Common myeloid progenitor, CD34-positive (primary cell): ENCODE measurements around the gene YKT6.

ENCODE experiments used
- CTCF ChIA-PET: fragments of 350-600 bp; sonication (Branson Sonifier 250); formaldehyde crosslinking; loops from one replicate; lab custom pipeline; 2021; ENCODE audit warnings: antibody characterized with exemption; lab: Charles Lee
- POLR2A ChIA-PET: fragments of 350-600 bp; sonication (Branson Sonifier 250); formaldehyde crosslinking; loops from one replicate; lab custom pipeline; 2021; ENCODE audit warnings: antibody characterized with exemption; lab: Charles Lee
- DNase-seq, 3 donors: peaks; one replicate each; pipeline versions ENCODE4 v3.0.0 to v3.0.0-alpha.2; 2013
- H3K27ac ChIP-seq, 2 experiments: 1 replicate in 1 of 2; 2 replicates in 1 of 2; pipeline ENCODE4 v1.7.0; 2013; ENCODE audit warnings: inconsistent platforms in 2 of 2, low read length in 2 of 2, mild to moderate bottlenecking in 2 of 2, low read depth in 1 of 2, moderate library complexity in 1 of 2; ENCODE audit not compliant: severe bottlenecking in 2 of 2, insufficient read depth in 1 of 2, poor library complexity in 1 of 2
- H3K27me3 ChIP-seq, 5 experiments: replicated peaks in 2 of 5; 1 replicate in 3 of 5; 2 replicates in 2 of 5; pipeline versions ENCODE4 v1.6.1 to v1.7.0; 2013; ENCODE audit warnings: low read length in 4 of 5, mild to moderate bottlenecking in 2 of 5, moderate library complexity in 2 of 5, inconsistent platforms in 1 of 5; ENCODE audit not compliant: insufficient read depth in 5 of 5, control insufficient read depth in 4 of 5
- H3K36me3 ChIP-seq, 4 experiments: 1 replicate in 2 of 4; 2 replicates in 2 of 4; pipeline versions ENCODE4 v1.6.1 to v1.7.0; 2013; ENCODE audit warnings: low read length in 3 of 4, control low read depth in 1 of 4, mild to moderate bottlenecking in 1 of 4; ENCODE audit not compliant: control insufficient read depth in 4 of 4, insufficient read depth in 4 of 4
- H3K4me1 ChIP-seq, 4 experiments: 1 replicate in 3 of 4; 2 replicates in 1 of 4; pipeline versions ENCODE4 v1.6.1 to v1.7.1; 2013; ENCODE audit warnings: low read length in 3 of 4, mild to moderate bottlenecking in 3 of 4, control low read depth in 1 of 4, inconsistent platforms in 1 of 4, moderate library complexity in 1 of 4; ENCODE audit not compliant: control insufficient read depth in 4 of 4, insufficient read depth in 4 of 4; ENCODE audit errors: control extremely low read depth in 1 of 4
- H3K4me3 ChIP-seq, 7 experiments: 1 replicate in 4 of 7; 2 replicates in 3 of 7; pipeline versions ENCODE4 v1.5.1 to v1.7.0; 2013; ENCODE audit warnings: mild to moderate bottlenecking in 7 of 7, low read length in 6 of 7, moderate library complexity in 6 of 7, inconsistent platforms in 2 of 7, low read depth in 2 of 7, control low read depth in 1 of 7; ENCODE audit not compliant: insufficient read depth in 4 of 7, control insufficient read depth in 1 of 7; ENCODE audit errors: extremely low read depth in 1 of 7
- H3K9me3 ChIP-seq, 5 experiments: 1 replicate in 4 of 5; 2 replicates in 1 of 5; pipeline versions ENCODE4 v1.6.1 to v1.7.1; 2013; ENCODE audit warnings: low read length in 4 of 5, mild to moderate bottlenecking in 2 of 5, inconsistent platforms in 1 of 5, low read depth in 1 of 5, moderate library complexity in 1 of 5; ENCODE audit not compliant: control insufficient read depth in 4 of 5, insufficient read depth in 2 of 5; ENCODE audit errors: control extremely low read depth in 1 of 5
- WGBS: methylation state at CpG from one replicate; pipeline ENCODE4 v1.1.5; 2013; ENCODE audit not compliant: insufficient coverage; 5-methylcytosine and 5-hydroxymethylcytosine counted together

YKT6 gene

DNA sequence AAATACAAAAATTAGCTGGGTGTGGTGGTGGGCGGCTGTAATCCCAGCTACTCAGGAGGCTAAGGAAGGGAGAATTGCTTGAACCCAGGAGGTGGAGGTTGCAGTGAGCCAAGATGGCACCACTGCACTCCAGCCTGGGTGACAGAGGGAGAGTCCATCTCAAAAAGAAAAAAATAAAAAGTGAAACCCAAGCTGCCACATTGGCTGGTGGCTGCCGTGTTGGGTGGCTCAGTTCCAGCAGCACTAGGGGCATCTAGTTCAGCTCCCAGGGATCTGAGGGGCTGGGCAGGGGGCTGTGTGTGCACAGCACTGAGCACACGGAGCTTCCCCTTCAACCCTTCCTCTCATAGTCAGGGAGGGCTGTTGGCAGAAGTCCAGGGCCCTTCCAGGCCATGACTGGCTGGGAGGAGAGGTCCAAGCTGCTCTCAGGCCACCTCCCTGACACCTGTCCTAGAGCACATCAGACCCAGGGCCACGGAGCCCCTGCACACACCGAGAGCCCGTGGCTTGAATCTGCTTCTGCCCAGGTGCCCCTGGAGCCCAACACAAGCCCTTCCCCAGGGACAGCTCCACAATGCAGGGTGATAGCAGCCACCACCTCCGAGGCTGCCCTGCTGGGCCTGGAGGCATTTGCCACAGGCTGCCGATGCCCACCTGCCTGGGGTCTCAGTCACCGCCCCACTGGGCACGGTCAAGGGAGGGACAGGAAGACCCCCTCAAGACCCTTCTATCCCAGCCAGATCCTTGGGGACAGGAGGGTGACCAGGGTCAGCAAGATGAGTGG, 47.3 kb downstream of the YKT6 start:
- Histone ChIP-seq H3K36me3 (no peaks in the 10 kb centered on the region), H3K4me3 (no peak overlapping the region), H3K4me1 (no peaks in the 10 kb centered on the region), H3K27me3 (no peaks in the 10 kb centered on the region), H3K27ac (no peak overlapping the region), H3K9me3 (no peaks in the 10 kb centered on the region)
- POLR2A ChIA-PET, result no interaction called here
- DNase-seq, result no peak
- 86% methylated on average over 8 of the region's 10 CpGs for whole genome bisulfite sequencing
- CTCF ChIA-PET, result interaction anchor here (1.1 kb wide), 1 partner anchor 228 kb away, joined by 3 read pairs; no protein-coding TSS in a partner anchor

DNA sequence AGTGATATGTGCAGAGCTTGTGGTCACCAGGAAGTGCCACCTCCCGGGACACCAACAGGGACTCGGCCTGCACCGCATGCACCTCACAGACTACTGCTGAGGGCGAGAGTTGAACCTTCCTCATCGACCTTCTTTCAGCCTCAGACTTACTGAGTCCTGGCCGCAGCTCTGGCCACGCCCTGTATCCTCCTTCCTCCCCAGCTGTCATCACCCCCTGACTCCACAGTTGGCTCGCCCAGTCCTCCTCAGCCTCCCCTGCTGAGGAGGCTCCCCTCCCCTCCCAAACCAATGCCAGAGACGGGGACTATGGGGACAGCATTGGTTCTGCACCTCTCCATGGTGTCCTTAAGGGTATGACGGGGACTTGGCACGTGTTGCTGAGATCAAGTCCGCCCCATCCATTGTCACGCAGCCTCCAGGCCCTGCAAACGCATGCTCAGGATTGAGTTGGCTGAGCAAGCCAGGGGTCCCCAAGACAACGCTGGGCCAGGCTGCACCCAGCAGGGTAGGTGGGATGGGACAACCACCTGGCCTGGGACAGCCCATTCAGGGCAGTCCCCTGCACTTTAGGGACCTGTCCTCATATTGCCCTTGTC, 49.0 kb downstream of the YKT6 start:
- ChIA-PET CTCF (no interaction called here), POLR2A (no interaction called here)
- Histone ChIP-seq H3K9me3 (no peaks in the 10 kb centered on the region), H3K27ac (no peak overlapping the region), H3K27me3 (no peaks in the 10 kb centered on the region), H3K36me3 (no peaks in the 10 kb centered on the region), H3K4me1 (no peaks in the 10 kb centered on the region), H3K4me3 (no peak overlapping the region)
- DNase-seq, result no peak
- 97% methylated on average over 10 of the region's 15 CpGs for WGBS

GRCh38 chr7:44251269-44251668, 50.5 kb downstream of the YKT6 start:
- ChIA-PET CTCF (interaction anchor here (2.2 kb wide), 1 partner anchor 11 kb away, joined by 8 read pairs; no protein-coding TSS in a partner anchor), POLR2A (no interaction called here)
- WGBS, result 94% methylated on average over 9 of the region's 10 CpGs

GRCh38 chr7:44251881-44252280, 51.1 kb downstream of the YKT6 start:
- 98% methylated on average over 11 of the region's 12 CpGs for WGBS
- Histone ChIP-seq H3K27me3 (no peaks in the 10 kb centered on the region), H3K4me1 (peaks cover 0 to 5% (median 0%) of the 10 kb centered on the region in 4 experiments), H3K9me3 (no peaks in the 10 kb centered on the region), H3K27ac (no peak overlapping the region), H3K4me3 (no peak overlapping the region), H3K36me3 (no peaks in the 10 kb centered on the region)
- ChIA-PET CTCF (interaction anchor here (2.2 kb wide), 1 partner anchor 11 kb away, joined by 8 read pairs; no protein-coding TSS in a partner anchor), POLR2A (no interaction called here)
- no peak for DNase-seq

More at GRCh38 chr7:44251269-44251668, 50.5 kb downstream of the YKT6 start:
- no peak overlapping the region for H3K27ac ChIP-seq
- no peaks in the 10 kb centered on the region for H3K9me3 ChIP-seq
- DNase-seq, result no peak
- H3K4me1 ChIP-seq, result peaks cover 0 to 3% (median 0%) of the 10 kb centered on the region in 4 experiments
- H3K27me3 ChIP-seq, result no peaks in the 10 kb centered on the region
- H3K4me3 ChIP-seq, result no peak overlapping the region
- no peaks in the 10 kb centered on the region for H3K36me3 ChIP-seq

GRCh38 chr7:44256459-44256858, 55.7 kb downstream of the YKT6 start:
- 100% methylated on average over 5 of the region's 5 CpGs for WGBS
- ChIA-PET POLR2A (no interaction called here), CTCF (no interaction called here)
- Histone ChIP-seq H3K4me1 (peaks cover 0 to 24% (median 20%) of the 10 kb centered on the region in 4 experiments), H3K4me3 (no peak overlapping the region), H3K27me3 (no peaks in the 10 kb centered on the region), H3K27ac (no peak overlapping the region), H3K9me3 (no peaks in the 10 kb centered on the region), H3K36me3 (no peaks in the 10 kb centered on the region)
- DNase-seq, result no peak

DNA sequence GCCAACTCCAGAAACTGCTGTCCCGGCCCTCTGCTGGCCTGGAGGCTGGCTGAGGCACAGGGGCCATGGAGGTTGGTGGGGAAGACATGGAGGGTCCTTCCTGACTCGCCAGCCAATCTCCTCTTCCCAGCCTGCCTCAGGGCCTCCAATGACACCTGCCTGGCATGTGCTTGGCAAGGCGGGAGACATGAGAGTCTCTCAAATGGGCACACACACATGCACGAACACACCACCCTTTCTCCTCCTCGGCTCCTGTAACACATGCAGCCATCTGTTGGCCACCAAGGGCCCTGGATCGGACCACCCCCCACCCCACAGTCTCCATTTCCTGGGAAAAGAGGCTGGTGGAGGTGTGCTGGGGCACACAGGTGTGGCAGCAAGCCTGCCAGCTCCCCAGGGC, 56.4 kb downstream of the YKT6 start:
- Histone ChIP-seq H3K4me1 (peaks cover 0 to 29% (median 20%) of the 10 kb centered on the region in 4 experiments), H3K36me3 (no peaks in the 10 kb centered on the region), H3K9me3 (no peaks in the 10 kb centered on the region), H3K27ac (no peak overlapping the region), H3K4me3 (no peak overlapping the region), H3K27me3 (no peaks in the 10 kb centered on the region)
- WGBS, result 100% methylated on average over 1 of the region's 6 CpGs
- DNase-seq, result no peak
- ChIA-PET POLR2A (no interaction called here), CTCF (interaction anchor here (1.1 to 1.5 kb wide), 2 partner anchors 14 to 91 kb away, joined by 3 to 4 read pairs; no protein-coding TSS in a partner anchor)
